Stimulated activated CD8-positive, alpha-beta memory T cell treated with anti-CD3 and anti-CD28 coated beads, Interleukin-15, amount 100 ng/mL, for 4 hours (primary cell): Measurements from ENCODE around the gene ZSCAN18.
A peak's percentile ranks its signal among the peaks of the same experiment; 100 is the strongest.
"Not testable (repeated sequence)": the region's sequence is repeated elsewhere in the genome, so short reads cannot be mapped to it uniquely, and the experiment has no call there.

Experiments
- DNase-seq, 2 donors: peaks; one replicate each; pipeline ENCODE4 v3.0.0-alpha.2; 2020; ENCODE audit warnings: low read depth in 2 of 2

ZSCAN18 gene, protein sequence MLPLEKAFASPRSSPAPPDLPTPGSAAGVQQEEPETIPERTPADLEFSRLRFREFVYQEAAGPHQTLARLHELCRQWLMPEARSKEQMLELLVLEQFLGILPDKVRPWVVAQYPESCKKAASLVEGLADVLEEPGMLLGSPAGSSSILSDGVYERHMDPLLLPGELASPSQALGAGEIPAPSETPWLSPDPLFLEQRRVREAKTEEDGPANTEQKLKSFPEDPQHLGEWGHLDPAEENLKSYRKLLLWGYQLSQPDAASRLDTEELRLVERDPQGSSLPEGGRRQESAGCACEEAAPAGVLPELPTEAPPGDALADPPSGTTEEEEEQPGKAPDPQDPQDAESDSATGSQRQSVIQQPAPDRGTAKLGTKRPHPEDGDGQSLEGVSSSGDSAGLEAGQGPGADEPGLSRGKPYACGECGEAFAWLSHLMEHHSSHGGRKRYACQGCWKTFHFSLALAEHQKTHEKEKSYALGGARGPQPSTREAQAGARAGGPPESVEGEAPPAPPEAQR

GRCh38 chr19:58097781-58098681 is at the start of gene ZSCAN18:
Gene ZSCAN18, minus strand, starts transcription at chr19:58098231. Its CDS starts 7,964 bp downstream, at chr19:58090267.
- DNase-seq = peak; percentile 90 to 94

GRCh38 chr19:58147475-58147874 is 49.4 kb upstream of the ZSCAN18 start:
- not testable (repeated sequence) for DNase-seq

DNA sequence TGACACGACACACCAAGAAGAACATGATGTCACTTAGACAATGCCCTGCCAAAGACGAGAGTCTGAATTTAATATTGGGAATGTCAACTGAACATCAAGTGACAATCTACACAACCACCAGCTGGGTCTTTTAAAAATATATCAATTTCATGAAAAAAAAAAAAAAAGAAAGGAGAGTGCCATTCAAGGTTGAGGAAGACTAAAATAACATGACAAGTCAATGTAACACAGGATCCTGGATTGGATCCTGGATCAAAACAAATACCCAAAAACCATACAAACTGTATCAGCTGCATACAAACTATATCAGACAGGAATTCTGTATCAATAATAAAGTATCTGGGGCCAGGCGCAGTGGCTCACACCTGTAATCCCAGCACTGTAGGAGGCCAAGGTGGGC is 47.8 kb upstream of the ZSCAN18 start:
- no peak for DNase-seq

- DNase-seq = no peak
Observed at GRCh38 chr19:58134244-58134643, 36.2 kb upstream of the ZSCAN18 start.

- DNase-seq = no peak
Observed at GRCh38 chr19:58129284-58129683, 31.3 kb upstream of the ZSCAN18 start.

DNA sequence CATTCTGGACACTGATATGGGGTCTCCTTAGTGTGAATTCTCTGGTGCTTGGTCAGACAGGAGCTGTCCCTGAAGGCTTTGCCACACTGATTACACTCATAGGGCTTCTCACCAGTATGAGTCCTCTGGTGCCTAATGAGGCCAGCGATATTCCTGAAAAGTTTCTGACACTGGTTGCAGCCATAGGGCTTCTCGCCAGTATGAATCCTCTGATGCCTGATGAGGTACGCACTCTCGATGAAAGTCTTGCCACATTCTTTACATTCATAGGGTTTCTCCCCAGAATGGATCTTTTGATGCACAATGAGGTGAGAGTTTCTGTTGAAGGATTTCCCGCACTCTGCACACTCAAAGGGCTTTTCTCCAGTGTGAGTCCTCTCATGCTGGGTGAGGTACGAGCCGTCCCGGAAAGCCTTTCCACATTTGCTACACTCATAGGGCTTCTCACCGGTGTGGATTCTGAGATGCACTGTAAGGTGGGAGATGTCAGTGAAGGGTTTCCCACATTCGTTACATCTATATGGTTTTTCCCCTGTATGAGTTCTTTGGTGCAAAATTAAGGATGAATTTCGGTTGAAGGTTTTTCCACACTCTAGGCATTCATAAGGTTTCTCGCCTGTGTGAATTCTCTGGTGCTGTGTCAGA is 30.1 kb upstream of the ZSCAN18 start:
- DNase-seq = no peak

DNA sequence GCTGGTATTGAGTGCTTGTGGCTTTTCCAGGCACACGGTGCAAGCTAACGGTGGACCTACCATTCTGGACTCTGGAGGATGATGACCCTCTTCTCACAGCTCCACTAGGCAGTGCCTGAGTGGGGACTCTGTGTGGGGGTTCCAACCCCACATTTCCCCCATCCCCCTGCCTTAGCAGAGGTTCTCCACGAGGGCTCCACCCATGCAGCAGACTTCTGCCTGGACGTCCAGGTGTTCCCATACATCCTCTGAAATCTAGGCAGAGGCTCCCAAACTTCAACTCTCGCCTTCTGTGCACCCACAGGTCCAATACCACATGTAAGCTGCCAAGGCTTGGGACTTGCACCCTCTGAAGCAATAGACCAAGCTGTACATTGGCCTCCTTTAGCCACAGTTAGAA is 25.3 kb upstream of the ZSCAN18 start:
- DNase-seq = no peak

DNA sequence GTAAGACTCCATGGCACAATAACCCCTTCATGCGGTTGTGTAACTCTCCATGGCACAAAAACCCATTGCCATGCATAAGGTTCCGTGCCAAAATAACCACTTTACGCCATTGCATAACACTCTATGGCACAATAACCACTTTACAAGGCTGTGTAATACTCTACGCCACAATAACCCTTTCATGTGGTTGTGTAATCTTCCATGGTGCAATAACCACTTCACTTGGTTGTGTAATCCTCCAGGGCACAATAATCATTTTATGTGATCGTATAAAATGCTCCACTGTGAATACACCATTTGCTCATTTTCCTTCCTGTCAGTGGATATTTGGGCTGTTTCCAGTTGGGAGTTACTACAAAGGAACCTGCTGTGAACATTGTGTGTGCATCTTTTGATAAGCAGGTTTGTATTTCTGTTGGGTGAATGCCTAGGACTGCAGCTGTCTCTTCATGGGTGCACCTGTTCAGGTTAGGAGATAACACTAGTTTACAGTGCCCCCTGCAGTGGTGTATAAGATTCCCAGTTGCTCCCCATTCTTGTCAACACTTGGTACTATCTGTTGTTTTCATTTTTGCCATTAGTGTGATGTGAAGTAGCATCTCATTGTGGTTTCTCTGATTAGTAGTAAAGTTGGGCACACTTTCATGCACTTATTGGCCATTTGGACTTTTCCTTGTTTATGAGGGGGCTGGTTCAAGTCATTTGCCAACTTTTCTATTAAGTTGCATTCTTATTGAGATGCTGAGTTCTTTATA is 21.1 kb upstream of the ZSCAN18 start:
- no peak for DNase-seq

DNA sequence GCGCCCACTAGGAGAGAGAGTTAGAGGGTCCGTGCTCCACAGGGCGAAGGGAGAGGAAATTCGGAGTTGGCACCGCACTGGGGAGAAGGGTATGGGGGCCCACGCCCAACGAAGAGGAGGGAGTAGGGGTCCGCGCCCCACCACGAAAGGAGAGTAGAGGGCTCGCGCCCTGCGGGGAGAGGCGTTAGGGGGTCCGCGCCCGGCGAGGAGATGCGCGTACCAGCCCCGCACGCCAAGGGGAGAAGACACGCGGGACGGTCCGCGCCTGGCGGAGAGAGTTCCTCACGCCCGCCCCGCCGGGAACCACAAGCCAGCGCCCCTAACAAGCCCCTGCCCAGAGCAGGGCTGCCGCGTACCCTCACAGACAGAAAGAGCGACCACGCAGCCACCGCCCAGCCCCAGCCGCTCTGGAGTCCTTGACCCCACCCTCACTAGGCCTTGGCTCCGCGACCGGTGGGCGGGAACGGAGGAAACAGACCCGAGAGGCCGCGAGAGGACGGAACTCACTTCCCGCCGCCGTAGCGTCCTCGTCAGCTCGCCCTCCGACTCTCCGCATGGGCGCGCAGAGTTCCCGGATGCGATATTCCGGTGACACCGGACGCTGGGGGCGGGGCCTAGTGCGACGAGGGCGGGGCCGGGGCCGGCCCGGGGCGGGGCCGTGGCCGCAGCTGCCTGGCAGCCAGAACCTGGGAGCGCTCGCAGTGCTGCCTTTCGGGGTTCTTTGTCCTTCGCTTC is 20.0 kb upstream of the ZSCAN18 start:
- no peak for DNase-seq

- DNase-seq = no peak
Observed at GRCh38 chr19:58108546-58108817, 10.5 kb upstream of the ZSCAN18 start.

GRCh38 chr19:58107778-58108545 is 9.9 kb upstream of the ZSCAN18 start:
- DNase-seq = no peak

DNA sequence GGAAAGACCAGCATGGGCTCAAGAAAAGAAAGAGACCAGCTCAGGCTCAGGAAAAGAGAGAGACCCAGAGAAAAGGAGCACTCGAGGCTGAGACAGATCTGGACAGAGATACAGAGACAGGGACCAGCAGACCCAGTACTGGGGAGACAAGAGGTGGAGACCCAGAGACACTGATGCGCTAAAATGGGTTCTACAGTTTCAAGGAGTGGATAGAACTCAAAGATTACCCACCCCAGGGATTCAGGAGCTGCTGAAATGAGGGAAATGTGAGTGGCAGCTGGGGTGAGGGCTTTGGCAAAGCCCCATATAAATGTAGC is 609 bp upstream of the ZSCAN18 start:
- DNase-seq = no peak

GRCh38 chr19:58097349-58097748 is 682 bp downstream of the ZSCAN18 start:
- no peak for DNase-seq

DNA sequence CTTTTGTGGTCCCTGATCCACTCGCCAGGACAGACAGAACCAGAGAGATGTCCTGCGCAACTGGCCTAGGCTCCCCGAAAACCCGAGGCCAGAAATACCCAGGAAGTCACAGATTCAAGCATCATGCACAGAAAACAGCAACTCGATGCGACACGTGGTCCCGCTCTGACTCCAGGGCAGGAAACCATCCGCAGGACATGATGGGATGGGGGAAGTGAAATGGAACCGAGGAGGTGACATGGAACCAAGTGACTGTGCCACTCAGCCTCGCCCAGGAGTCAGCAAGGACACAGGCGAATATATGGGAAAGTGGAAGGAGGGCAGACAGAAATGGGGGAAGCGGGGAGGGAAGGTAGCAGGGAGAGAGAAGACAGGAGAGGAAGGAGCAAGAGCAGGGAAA is 1.1 kb downstream of the ZSCAN18 start:
- no peak for DNase-seq

- DNase-seq = no peak
Observed at GRCh38 chr19:58095328-58095727, 2.7 kb downstream of the ZSCAN18 start.

GRCh38 chr19:58093071-58093470 is 5.0 kb downstream of the ZSCAN18 start:
- DNase-seq = no peak

GRCh38 chr19:58091251-58091995 is 6.6 kb downstream of the ZSCAN18 start:
- no peak for DNase-seq

GRCh38 chr19:58089846-58090245 is 8.2 kb downstream of the ZSCAN18 start:
- no peak for DNase-seq

- DNase-seq = no peak
Observed at GRCh38 chr19:58088521-58089052, 9.4 kb downstream of the ZSCAN18 start.
